T-helper 22 cell (primary cell): ENCODE results near the gene P2RX5.

Source experiments
- DNase-seq: peaks from one replicate; pipeline ENCODE4 v3.0.0-alpha.2; 2020; ENCODE audit warnings: low read depth

The P2RX5 gene

GRCh38 chr17:3681565-3681964, 14.4 kb downstream of the P2RX5 start:
- DNase-seq = no peak

DNA sequence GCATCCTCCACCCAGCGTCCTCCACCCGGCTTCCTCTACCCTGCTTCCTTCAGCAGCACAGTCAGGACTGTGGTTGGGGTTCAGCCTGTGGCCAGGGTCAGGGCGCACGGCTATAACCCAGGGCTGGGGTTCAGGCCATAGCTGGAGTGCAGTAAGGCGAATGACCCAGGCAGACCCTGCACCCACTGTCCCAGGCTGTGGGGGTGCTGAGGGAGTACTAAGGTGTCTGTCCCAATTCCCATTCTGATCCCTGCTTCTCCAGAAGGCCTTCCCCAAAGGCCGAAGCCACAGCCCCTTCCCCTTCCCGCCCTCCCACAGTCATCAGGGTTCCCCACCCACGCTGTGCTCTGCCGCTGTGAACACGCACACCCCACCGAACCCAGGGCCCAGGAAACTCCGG, 14.9 kb downstream of the P2RX5 start:
- no peak for DNase-seq

DNA sequence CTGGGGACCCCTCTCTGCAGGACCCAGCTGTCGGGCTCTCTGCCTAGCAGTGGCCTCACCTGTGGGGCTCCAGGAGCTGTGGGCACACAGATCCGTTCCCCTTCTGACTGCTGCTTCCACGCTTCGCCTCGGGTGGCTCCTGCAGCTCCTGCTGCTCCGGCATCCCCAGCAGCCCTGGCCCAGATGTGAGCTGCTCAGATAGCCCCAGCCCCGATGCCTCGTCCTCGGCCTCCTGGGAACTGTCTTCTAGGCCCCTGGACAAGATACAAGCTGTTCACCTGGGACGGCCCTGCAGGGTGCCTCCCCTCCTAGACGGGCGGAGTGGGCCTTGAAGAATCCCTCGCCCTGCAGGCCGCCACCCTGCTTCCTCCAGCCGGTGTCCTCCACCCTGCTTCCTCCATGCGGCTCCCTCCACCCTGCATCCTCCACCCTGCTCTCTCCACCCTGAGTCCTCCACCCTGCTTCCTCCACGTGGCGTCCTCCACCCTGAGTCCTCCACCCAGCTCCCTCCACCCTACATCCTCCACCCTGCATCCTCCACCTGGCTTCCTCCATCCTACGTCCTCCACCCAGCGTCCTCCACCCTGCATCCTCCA, 16.3 kb downstream of the P2RX5 start:
- no peak for DNase-seq

- no peak for DNase-seq
These were observed 17.0 kb downstream of the P2RX5 start for GRCh38 chr17:3678821-3679530.

DNA sequence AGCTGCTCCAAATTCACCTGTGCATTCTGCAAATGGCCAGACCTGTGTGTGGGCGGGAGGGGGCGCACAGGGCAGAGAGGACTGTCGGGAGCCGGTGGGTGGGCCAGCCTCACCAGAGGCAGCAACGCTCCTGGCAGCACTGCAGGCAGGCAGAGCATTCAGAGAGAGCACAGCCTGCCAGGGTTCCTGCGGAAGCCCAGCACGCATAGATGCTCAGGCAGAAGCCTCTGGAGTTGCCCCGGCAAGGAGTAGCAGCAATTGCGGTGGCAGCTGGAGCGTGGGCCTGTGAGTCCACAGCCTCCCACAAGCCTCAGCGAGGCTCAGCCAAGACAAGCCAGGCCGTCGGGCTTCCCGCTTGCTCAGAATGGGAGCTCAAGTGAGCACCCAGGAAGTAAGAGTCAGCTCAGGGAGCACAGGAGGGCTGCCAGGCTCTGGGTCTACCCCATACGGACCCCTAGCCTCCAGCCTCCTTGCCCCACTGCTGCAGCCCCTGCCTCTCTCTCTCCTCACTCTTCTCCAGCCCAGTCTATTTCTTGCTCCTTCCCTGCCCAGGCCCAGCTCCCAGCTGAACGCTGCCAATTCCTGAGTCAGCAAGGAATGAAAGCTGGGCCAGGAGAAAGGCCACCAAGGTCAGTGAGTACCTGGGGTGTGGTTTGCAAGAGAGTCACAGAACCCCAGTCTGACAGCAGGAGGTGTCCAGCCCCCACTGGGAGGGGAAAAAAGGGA, 17.7 kb downstream of the P2RX5 start:
- no peak for DNase-seq

- no peak for DNase-seq
These were observed 20.1 kb downstream of the P2RX5 start for GRCh38 chr17:3675886-3676285.

- DNase-seq = no peak
These were observed 23.4 kb downstream of the P2RX5 start for GRCh38 chr17:3672571-3672970.

GRCh38 chr17:3669548-3669947, 26.4 kb downstream of the P2RX5 start:
- no peak for DNase-seq

- DNase-seq = no peak
These were observed 26.9 kb downstream of the P2RX5 start for GRCh38 chr17:3669085-3669347.

DNA sequence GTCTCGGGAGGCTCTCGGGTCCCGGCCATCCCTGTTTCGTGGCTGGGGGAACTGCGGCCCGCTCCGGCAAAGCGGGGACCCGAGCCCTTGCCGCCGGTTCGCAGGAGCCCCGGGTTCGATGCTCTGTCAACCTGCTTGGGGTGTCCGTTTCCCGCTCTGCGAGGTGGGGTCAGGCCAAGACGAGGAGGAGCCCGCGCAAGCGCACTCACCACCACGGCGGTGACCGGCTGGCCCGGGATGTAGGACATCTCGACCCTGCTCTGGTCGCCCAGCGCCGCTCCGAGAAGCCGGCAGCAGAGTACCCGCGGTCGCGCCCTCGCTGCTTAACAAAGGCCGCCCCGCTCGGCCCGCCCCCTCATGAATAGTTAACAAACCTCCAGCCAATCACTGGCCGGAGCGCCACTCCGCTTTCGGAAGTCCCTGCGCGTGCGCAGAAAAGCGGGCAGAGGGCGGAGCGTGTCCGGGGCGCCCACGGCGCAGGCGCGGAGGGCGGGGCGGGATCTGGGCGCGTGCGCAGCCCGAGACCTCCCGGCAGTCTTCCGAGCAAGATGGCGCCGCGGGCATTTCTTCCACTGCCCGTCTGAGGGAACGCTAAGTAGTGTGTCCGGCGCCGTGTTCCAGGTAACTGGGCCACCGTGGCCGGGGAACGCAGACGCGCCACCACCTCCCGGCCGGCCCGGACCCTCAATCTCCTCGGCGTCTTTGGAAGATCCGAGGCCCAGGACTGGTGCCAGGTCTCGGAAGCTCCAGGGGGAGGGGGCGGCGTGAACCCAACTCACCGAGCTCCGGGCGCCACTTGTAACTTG, 27.5 kb downstream of the P2RX5 start, which contains the start of the genes EMC6 and TAX1BP3:
EMC6 (plus strand) TSS at position 534 of the 806 bp plus-strand sequence. CDS start 335 bp downstream, outside the sequence.
TAX1BP3 (minus strand) TSS at position 300 of the 806 bp plus-strand sequence; CDS start at position 248, 52 bp downstream.
- peak; percentile 95 for DNase-seq

GRCh38 chr17:3667366-3668278, 28.3 kb downstream of the P2RX5 start:
- DNase-seq = peak; percentile 13

GRCh38 chr17:3666516-3666915, 29.4 kb downstream of the P2RX5 start:
- no peak for DNase-seq

DNA sequence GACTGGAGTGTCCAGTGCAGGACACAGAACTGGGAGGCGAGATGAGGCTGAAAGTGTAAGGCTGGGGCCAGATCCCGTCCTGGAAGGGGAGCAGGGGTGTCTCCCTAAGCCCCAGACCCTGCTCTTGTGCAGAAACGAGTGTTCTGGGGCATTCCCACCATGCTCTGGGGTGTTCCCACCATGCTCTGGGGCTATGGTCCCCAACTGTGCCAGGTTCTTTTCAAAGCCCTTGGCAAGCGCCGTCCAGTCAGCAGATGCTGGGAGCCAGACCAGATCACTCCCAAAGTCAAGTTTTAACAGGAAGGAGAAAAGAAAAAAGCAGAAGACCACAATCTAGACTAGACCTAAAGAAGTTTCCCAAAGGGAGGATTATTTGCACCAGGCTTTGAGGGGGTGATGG, 30.1 kb downstream of the P2RX5 start:
- no peak for DNase-seq

- no peak for DNase-seq
These were observed 32.6 kb downstream of the P2RX5 start for GRCh38 chr17:3663102-3664011.

DNA sequence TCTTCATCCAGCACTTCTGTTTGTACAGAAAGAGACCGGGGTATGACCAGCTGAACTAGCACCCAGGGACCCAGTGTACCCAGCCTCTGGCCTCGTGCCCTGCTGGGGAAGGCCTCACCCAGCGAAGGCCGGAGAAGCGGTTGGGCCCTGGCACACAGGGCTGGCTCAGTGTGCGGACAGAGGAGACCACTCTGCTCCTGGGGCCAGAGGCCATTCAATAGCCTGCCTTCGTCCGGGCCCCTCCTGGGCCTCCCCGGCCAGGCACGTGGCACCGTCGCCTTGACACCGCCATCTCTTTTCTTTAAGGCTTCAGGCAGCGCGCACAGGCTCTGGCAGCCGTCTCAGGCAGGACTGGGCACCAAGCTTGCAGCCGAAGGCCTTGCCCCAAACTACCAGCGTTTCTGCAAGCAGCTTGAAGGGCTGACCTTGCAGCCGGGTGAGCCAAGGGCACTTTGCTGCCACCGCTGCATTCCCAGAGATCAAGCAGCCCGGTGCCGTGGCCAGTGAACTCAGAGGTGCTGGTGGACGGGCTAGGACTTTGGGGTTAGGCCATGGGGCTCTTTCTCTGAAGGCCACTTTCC, 35.6 kb downstream of the P2RX5 start:
- no peak for DNase-seq

DNA sequence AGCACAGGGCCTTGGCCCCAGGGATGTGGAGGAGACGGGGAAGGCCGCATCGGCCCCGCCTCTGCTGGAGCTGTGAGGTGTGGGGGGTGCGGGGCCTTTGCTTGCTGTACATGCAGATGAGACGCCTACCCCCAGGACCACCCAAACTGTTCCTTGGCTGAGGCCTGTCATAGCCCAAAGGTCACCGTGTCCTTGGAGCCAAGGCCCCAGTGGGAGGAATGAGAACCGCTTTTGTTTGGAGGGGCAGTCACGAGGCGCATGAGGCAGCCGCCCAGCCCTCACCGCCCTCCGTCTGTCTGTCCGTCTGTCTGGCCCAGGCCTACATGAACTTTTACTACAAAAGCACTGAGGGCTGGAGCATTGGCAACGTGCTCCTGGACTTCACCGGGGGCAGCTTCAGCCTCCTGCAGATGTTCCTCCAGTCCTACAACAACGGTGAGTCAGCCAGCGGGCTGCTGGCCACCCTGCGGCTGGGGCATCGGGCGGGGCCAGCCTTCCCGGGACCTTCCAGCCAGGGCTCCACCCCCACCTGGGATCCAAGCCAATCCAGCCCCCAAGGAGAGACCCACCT, 36.3 kb downstream of the P2RX5 start:
- DNase-seq = no peak

GRCh38 chr17:3658784-3659449, 37.0 kb downstream of the P2RX5 start:
- DNase-seq = no peak

- no peak for DNase-seq
These were observed 37.8 kb downstream of the P2RX5 start for GRCh38 chr17:3657874-3658783.
